SKM-1 (cell line): ENCODE results near the gene SLAMF9.

Experiments
- DNase-seq: peaks from one replicate; lab custom pipeline; 2025; ENCODE audit not compliant: unreplicated experiment; lab: John Stamatoyannopoulos, UW

SLAMF9 gene

GRCh38 chr1:159977364-159978106 is 23.5 kb upstream of the SLAMF9 start:
- no peak for DNase-seq

DNA sequence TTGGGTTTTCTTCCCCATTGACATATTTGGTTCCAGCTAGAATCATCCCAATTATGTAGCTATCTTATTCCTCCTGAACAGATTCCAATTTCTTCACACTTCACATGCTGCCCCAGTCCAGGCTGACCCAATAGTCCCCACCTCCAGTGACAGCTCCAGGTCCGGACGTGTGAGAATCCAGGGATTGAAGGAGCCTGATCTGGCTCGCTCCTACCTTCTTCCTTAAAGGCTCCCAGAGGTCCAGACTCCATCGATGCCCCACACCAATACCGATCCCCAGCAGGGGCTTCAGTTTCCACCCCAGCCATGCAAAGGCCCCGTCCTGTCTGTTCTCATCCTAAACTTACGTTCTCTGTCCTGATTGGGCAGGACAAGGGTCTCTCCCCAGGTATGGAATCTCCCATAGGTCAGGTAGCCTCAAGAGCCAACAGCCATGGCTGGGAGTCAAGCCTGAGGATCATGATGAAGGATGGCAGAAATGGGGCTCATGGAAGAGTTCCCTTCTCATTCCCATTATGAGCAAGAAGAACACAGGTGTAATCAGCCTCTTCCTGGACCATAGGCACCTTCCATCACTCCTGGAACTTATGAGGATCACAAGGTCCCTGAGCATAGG is 20.4 kb upstream of the SLAMF9 start:
- no peak for DNase-seq

DNA sequence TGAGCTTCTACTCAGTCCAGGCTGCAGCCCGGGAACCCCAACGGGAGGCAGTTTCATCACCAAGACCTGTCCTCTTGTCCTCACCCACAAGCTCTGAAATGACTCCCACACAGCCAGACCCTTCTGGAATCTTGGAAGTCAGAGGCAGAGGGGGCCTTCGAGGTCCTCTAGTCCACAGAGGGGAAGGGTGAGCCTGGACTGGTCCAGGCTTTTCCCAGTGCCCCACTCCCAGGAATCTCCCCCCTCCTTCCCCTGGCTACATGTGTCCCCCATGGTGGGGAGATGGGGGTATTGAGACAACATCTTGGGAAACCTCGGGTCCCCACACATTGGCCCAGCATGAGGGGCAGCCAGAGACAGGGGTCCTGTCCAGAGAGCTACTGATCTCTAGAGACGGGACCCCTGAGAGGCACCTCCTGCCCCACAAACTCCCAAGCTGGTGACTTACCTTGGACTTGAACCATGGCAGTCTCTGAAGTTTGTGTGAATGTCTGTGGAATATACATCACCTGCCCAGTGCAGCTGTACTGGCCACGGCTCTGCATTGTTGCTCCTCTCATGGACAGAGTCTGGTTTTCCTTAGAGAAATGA is 19.4 kb upstream of the SLAMF9 start:
- no peak for DNase-seq

- DNase-seq: no peak
These were observed 18.6 kb upstream of the SLAMF9 start for GRCh38 chr1:159972443-159973205.

- DNase-seq: no peak
These were observed 16.9 kb upstream of the SLAMF9 start for GRCh38 chr1:159970932-159971342.

- DNase-seq: no peak
These were observed 14.9 kb upstream of the SLAMF9 start for GRCh38 chr1:159968901-159969300.

DNA sequence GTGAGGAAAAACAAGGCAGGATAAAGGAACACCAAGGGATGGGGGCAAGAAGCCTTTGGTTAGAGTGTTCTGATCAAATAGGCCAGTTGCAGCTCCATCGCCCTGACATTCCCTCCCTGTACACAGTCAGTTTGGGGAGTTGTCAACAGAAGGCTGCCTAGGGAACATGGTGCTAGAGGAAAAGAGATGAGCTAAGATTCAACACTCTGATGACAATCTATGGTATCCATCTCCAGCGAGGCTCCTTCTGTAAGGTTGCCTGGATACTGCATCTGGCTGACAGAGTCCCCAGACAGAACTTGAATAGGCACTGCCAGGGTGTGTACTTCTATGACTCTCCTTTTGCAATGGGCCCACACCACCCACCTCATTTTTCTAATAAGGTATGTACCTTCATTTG is 11.2 kb upstream of the SLAMF9 start:
- DNase-seq: no peak

DNA sequence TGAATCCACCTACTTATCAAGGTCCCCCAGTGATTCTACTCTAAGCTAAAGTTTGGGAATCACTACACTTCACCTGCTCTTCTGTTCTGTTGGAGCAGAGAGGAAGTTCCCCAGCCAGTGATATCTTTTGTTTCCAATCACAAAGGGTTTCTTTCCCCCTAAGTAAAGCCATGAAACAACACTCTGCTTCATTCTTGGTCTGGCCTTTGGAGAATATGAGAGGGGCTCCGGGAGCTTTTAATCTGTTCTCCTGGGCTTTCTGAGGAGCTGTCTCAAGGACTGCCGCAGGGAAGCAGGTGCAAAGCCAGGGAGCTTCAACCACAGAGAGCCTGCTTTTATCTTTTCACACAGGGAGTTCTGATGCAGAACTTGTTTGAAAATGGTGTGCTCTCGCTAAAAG is 10.1 kb upstream of the SLAMF9 start:
- DNase-seq: no peak

- DNase-seq: no peak
These were observed 8.1 kb upstream of the SLAMF9 start for GRCh38 chr1:159962176-159962575.

DNA sequence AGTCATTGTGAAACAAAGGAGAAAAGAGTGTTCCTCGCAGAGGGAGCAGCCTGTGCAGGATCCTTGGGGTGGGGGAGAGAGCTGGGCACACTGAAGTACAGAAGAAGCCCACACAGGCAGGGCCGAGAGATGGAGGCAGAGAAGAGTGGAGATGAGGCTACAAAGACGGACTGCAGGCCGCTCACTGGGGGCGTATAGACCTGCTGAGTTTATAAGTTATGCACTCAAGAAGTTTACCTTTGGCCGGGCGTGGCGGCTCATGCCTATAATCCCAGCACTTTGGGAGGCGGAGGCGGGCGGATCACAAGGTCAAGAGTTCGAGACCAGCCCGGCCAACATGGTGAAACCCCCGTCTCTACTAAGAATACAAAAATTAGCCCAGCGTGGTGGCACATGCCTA is 7.6 kb upstream of the SLAMF9 start:
- no peak for DNase-seq

DNA sequence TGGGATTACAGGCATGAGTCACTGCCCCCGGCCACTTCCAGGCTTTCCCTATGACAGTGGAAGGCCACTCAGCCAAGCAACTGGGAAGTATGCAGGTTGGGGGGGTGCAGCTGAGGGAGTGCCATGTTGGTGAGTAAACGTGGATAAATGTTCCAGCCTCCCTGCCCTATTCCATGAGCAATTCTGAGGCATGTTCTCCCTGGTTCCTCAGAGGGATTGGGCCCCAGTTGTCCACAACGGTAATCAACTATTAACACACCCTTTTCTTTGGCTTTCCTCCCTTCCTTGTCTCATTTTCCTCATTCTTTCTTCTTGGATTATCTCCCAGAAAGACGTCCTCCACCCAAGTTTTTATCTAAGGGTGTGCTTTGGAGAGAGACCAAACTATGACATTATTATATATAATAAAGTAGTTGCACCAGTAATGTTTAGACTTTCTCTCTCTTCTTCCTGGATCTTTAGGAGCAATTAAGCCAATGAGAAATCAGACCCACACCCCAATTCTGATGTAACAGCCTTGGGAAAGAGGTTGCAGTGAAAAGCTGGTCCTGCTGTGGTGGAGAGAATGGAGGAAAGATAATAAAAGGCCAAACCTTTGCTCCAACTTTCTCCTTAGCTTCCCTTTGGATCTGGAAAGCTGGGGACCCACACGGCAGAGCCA is 6.8 kb upstream of the SLAMF9 start:
- DNase-seq: no peak

- no peak for DNase-seq
These were observed 5.4 kb upstream of the SLAMF9 start for GRCh38 chr1:159959451-159959850.

GRCh38 chr1:159958719-159959380 is 4.8 kb upstream of the SLAMF9 start:
- no peak for DNase-seq

GRCh38 chr1:159957824-159958268 is 3.8 kb upstream of the SLAMF9 start:
- DNase-seq: no peak

GRCh38 chr1:159955456-159955855 is 1.4 kb upstream of the SLAMF9 start:
- DNase-seq: no peak

DNA sequence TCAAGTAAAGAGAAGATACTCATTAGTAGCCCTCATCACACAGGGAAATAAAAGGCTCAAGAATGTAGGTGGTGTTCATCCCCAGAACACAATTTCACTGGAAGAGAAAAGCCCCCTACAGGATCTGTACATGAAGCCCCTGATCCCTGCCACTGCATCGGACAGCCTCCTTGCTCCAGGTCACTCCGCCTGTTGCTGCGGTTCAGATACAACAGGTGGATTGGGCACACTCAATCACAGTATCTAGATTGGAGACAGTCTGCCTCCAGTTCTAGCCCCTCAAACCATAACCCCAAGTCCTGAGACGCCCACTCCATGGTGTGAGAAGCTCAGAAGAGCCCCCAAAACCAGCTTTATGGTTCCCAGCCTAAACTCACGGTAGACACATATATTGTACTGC is 1.1 kb downstream of the SLAMF9 start:
- DNase-seq: no peak

DNA sequence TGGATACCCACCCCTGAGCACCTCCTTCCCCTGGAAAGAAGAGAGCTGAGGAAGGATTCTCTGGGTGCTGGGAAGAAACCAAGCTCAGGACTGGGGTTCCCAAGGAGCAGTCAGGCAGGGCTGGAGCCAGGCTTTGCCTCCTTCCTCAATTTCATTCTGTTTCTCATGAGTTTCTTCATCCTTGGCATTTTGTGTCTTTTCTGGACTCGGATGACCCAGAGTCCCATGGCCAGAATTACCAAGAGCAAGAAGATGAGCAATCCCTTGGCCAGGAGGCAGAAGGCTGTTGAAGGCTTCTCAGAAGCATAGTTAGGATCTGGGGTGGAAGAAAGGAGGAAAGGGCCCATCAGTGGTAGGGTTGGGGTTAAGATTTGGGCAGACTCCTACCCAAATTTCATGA is 2.5 kb downstream of the SLAMF9 start:
- no peak for DNase-seq

DNA sequence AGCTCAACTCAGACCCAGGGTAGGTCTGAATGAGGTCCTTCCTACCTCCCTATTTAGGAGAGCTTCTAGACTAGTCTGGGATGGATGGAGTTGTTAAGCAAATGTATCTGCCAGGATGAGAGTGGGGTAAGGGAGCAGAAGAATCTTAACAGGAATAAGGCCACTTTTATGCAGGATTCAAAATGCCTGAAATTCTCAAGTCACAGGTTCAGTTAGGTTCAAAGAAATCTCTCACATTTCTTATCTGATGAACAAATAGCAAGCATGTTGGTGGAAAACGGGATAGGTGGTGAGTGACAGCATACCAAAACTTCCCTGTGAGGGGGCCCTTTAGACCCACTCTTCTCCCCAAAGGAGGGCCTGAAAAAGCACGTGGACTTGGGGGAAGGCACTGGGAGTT is 3.0 kb downstream of the SLAMF9 start:
- DNase-seq: no peak

DNA sequence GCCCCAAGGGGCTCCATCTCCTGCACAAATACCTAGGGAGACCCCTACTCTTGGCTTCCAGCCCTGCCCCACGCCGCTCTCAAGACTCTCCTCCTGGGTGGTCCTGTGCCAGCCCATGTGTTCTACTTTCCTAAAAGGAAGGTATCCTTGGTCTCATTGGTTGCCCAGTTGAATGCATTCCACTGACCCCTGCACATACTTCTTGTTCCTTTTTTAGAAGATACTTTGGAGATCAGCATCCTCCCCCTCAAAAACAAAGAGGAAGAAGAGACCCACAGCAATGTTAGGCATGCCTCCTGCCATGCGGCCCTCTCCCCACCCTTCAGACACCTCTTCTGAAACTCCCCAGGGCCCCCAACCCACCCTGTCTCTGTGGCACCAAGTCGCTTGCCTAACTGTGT is 4.1 kb downstream of the SLAMF9 start:
- DNase-seq: peak; percentile 74

DNA sequence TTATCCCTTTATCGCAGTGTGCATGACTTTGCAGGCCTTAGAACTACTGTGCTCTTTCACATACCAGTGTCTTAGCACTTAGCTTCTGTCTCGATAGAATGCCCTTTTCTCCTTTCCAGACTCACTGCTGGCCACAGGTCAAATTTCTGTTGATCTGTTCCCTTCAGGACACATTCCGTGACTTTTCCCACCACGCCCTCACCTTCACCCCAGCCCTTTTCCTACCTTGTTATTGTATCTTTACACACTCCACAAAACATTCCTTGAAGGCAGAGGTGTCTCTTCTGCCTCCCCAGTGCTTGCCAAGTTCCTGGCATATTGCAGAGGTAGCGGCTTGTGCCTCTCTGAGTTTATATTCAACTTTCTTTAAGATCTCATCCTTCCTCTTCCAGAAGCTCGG is 4.9 kb downstream of the SLAMF9 start:
- DNase-seq: no peak

DNA sequence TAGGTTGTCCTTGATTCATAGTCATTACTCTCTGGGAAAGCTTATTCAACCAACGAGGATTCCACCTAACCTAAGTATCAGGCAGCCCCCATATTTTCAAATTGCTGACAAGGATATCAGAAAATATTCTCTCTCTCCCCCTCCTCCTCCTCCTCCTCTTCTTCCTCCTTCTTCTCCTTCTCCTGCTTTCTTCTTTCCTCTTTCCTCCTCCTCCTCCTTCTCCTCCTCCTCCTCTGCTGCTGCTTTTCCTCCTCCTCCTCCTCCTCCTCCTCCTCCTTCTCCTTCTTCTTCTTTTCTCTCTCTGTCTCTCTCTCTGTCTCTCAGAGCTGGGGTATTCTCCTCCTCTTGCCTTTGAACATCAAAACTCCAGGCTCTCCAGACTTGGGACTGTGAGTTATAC is 6.1 kb downstream of the SLAMF9 start:
- DNase-seq: no peak
